MM.1S (cell line): ENCODE measurements around the gene SLC39A8.

Experiments used
- CTCF ChIP-seq: fragments of 300-600 bp; sonication (generic); IDR thresholded peaks from 2 replicates; pipeline ENCODE4 v1.5.1; 2016; ENCODE audit warnings: antibody characterized with exemption, low read length, mixed read lengths
- EZH2 ChIP-seq: fragments of 300-600 bp; sonication (generic); optimal IDR thresholded peaks from 2 replicates; pipeline ENCODE3; 2017; ENCODE audit warnings: low read depth, mild to moderate bottlenecking, antibody characterized with exemption, low read length, mixed read lengths
- EZH2phosphoT487 ChIP-seq: fragments of 300-600 bp; sonication (generic); IDR thresholded peaks from 2 replicates; pipeline ENCODE4 v1.6.1; 2018; ENCODE audit warnings: antibody characterized with exemption, low read length

- TF ChIP-seq CTCF: no peak
- no peak for TF ChIP-seq EZH2
- TF ChIP-seq EZH2phosphoT487: no peak
Measured at GRCh38 chr4:102338405-102338804, 6.9 kb downstream of the SLC39A8 start.
